Retinal pigment epithelial cell (primary cell): ENCODE data around the gene CIAO3.

Source experiments
- DNase-seq: peaks from one replicate; pipeline ENCODE4 v3.0.0-alpha.2; 2010; ENCODE audit warnings: low read depth
- H3K4me3 ChIP-seq: 2 replicates; pipeline ENCODE4 v1.5.1; 2011; ENCODE audit warnings: mild to moderate bottlenecking, low read length, control low read depth, moderate library complexity
- CTCF ChIP-seq: conservative IDR thresholded peaks from 2 replicates; pipeline ENCODE4 v1.5.1; 2011; ENCODE audit warnings: low read depth, low read length, control low read depth, inconsistent platforms

CIAO3 gene

GRCh38 chr16:705431-706188 lies 35.2 kb downstream of the CIAO3 start, which contains the start of gene FBXL16:
FBXL16 (minus strand) TSS chr16:705801; CDS start chr16:697405, 8,396 bp downstream.
- DNase-seq: no peak
- no peak within 1 kb of the TSS for H3K4me3 ChIP-seq

GRCh38 chr16:704552-705380 lies 36.0 kb downstream of the CIAO3 start:
- no peak for DNase-seq
- TF ChIP-seq CTCF: no peak
- H3K4me3 ChIP-seq: no peak overlapping the region

More at GRCh38 chr16:705431-706188, 35.2 kb downstream of the CIAO3 start, which contains the start of gene FBXL16:
- TF ChIP-seq CTCF: no peak

GRCh38 chr16:704047-704446 lies 36.8 kb downstream of the CIAO3 start:
- H3K4me3 ChIP-seq: no peak overlapping the region
- no peak for TF ChIP-seq CTCF
- DNase-seq: no peak

- no peak for TF ChIP-seq CTCF
- DNase-seq: no peak
- H3K4me3 ChIP-seq: no peak overlapping the region
Measured at GRCh38 chr16:703406-703805, 37.4 kb downstream of the CIAO3 start.

- H3K4me3 ChIP-seq: no peak overlapping the region
- no peak for DNase-seq
- no peak for TF ChIP-seq CTCF
Measured at GRCh38 chr16:702341-702740, 38.5 kb downstream of the CIAO3 start.

GRCh38 chr16:700684-701584 lies 39.9 kb downstream of the CIAO3 start:
- TF ChIP-seq CTCF: no peak
- DNase-seq: no peak
- no peak overlapping the region for H3K4me3 ChIP-seq
